UCSD-AML1 (cell line): ENCODE data around the gene COL8A1.
"Not testable (repeated sequence)": the region's sequence is repeated elsewhere in the genome, so short reads cannot be mapped to it uniquely, and the experiment has no call there.

ENCODE experiments used
- DNase-seq: peaks from one replicate; lab custom pipeline; 2025; ENCODE audit not compliant: unreplicated experiment; lab: John Stamatoyannopoulos, UW

Gene COL8A1

DNA sequence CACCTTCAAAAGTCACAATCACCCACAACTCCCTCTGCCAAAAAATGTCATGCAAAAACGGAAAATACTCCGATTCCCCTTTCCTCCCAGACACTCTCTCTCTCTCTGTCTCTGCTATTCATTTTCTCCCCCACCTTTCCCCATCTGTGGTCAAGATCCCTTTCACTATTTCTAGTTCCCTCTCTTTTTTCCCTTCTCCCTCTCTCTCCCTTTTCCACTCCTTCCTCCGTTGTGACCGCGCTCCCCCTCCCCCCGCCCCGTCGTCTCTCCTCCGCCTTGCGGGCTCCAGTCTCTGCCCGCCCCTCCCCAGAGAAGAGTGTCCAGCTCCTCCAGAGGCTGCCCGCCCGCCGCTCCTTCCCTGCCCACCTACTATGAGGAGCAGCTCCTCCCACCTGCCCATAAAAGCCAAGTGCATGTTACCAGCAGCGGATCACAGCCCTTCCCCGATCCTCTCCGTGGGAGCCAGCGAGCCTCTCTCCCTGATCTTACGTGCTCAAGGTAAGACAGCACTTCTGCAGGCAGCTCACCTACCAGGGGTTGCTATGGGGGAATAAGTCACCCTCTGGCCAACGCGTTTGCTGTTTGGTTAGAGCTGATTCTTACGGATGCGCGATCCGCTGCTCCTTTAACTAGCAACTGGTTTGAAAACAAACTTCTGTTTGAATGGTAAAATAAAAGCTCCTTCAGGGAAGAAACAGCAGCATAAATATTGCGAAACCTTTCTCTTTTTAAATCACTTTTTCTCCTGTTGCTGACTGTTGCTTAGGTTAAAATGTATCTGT lies at the start of gene COL8A1:
COL8A1 (plus strand) TSS at position 428 of the 782 bp plus-strand sequence. CDS start 152,089 bp downstream, outside the sequence.
- no peak for DNase-seq

DNA sequence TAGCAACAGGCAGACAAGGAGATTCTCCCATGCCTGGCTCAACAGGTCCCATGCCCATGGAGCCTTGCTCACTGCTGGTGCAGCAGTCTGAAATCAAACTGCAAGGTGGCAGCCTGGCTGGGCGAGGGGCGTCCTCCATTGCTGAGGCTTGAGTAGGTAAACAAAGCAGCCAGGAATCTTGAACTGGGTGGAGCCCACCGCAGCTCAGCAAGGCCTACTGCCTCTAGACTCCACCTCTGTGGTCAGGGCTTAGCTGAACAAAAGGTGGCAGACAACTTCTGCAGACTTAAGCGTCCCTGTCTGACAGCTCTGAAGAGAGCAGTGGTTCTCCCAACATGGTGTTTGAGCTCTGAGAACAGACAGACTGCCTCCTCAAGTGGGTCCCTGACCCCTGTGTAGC lies 49.2 kb upstream of the COL8A1 start:
- DNase-seq: not testable (repeated sequence)

DNA sequence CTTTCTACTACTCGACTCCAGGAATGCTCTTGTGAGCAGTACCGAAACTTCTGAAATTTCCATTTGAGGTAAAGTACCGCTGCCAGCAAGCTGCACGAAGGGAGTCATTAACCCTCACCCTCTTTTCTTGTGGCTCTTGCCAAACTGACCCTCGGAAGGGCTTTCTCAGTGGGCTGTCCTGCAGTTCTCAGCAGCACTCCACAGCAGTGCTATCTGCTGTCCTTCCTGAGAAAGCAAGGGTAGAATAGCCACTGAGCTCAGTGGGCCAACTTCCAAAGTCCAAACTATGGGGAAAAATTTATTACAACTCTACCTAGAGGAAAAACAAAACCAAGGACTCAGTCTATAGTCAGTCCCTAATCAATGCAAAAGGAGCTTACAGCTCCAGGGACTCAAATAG lies 38.5 kb upstream of the COL8A1 start:
- DNase-seq: no peak

DNA sequence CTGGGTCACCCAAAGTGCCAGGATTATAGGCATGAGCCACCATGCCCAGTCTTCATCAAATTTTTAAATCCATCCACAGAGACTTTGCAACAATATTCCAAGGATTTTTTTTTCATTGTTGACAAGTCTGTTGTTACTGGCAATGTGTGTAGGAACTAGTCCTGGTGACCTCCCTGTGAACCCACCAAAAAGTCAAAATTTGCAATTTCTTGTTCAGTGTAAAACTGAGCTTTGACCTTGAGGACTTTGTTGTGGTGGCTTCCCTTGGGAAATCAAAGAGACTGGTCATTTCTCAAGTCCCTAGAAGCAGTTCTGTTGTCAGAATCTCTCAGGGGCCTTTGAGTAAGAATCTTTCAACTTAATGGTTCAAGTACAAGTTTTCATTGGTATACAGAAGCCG lies 36.9 kb upstream of the COL8A1 start:
- DNase-seq: no peak

DNA sequence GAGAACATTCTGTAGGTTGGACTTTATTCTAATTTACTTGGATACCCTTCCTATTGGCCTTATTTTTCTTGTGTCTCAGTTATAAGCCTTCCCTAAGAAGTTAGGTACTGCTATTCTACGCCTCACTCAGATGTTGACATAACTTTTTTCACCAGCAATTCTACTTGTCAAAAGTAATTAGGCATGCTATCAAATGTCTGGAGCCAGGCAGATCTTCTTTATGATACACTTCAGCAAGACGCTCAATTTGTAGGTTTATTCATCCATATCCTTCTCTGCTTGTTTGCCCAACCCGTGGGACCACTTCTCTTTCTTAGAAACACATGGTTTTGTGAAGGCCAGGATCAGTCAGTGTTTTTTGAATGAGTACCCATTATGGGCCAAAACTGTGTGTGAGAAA lies 36.2 kb upstream of the COL8A1 start:
- DNase-seq: no peak

DNA sequence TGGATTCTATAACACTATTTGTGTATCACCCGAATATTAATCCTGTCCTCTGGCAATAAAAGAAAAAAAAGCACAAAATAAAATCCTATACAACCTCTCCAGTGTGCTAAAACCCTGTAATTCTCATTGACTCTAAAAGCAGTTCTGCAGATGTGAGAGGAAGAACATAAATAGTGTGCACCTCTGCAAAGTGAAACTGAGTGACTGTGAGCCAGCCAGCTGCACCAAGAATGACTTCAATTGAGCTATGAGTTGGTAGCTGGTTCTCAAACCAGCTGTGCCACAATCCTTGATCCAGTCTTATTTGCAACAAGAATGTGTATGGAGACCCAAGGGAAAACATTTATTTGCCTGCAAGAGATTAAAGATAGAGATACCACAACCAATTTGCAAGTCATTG lies 31.2 kb upstream of the COL8A1 start:
- no peak for DNase-seq

DNA sequence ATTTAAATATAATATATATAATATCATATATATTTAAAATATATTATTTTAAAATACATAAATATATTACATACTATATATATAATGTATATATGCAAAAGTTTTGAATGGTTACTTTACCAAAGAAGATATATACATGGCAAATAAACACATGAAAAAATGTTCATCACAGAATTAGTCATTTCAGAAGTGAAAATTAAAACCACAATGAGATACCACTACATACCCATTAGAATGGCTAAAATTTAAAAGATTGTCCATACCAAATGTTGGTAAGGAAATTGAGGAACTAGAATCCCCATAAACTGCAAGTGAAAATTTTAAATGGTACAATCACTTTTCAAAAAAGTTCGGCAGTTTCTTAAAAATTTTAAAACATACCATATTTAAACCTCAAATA lies 23.6 kb upstream of the COL8A1 start:
- no peak for DNase-seq

DNA sequence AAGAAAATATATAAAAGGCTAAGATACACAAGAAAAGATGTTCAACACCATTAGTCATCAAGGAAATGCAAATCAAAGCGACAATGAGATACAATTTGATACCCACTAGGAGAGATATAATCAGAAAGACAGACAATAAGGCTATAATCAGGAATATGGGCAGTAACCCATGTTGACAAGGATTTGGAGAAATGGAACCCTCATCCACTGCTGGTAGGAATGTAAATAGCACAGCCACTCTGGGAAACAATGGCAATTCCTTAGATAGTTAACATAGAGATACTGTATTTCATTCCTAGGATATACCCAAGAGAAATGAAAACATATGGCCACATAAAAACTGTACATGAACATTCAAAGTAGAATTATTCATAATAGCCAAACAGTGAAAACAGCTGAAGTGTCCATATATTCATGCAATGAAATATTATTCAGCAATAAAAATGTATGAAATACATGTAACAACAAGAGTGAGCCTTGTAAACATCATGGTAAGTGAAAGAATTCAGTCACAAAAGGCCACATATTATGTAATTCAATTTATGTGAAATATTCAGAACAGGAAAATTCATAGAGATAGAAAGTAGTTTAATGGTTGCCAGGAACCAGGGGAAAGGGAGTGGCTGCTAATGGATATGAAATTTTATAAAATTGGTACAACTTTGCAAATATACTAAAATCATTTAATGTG lies 18.2 kb upstream of the COL8A1 start:
- no peak for DNase-seq

DNA sequence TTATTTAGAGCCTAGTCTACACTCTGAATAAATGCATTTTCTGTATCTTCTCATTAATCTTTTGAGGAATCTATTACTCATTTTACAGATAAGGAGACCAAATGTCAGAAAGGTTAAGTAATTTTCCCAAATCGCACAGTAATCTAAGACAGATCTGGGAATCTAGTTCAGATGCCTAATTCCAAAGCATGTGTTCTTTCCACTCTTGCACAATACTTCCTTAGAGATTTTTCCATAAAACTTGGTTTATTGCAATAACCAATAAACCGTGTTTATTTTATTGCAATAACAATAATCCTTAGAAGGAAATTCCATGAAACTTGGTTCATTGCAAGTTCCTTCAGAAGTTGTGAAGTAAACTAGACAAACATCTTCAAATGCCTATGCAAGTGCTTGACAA lies 17.4 kb upstream of the COL8A1 start:
- no peak for DNase-seq

DNA sequence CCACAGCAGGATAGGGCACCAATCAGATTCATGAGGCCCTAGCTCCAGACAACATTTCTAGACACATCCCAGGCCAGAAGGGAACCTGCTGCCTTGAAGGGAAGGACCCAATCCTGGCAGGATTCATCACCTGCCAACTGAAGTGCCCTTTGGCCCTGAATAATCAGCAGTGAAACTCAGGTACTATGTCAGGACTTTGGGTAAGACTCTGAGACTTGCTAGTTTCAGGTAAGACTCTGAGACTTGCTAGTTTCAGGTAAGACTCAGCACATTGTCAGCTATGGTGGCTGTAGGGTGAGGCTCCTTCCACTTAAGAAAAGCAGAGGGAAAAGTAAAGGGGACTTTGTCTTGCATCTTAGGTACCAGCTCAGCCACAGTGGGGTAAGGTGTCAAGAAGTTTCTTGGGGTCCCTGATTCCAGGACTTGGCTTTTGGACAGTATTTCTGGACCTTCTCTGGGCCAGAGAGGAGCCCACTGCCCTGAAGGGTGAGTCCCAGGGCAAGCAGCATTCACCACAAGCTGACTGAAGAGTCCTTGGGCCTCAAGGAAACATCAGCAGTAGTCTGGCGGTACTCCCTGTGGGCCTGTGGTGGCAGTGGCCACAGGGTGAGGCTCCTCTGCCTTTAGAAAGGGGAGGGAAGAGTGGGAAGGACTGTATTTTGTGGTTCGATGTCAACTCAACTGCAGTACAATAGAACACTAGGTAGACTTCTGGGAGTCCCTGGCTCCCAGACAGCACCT lies 13.7 kb upstream of the COL8A1 start:
- peak; percentile 20 for DNase-seq

DNA sequence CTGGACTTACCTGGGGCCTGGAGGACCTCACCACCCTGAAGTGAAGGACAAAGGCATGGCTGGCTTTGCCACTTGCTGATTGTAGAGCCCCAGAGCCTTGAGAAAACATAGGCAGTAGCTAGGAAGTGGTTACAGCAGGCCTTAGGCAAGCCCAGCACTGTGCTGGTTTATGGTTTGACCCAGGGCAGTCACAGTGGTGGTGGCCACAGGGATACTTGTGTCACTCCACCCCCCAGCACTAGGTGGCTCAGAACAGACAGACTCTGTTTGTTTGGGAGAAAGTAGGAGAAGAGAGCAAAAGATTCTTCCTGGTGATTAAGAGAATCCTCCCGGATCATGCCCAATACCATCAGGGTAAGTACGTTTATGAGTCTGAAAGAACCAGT lies 13.2 kb upstream of the COL8A1 start:
- DNase-seq: peak; percentile 20

DNA sequence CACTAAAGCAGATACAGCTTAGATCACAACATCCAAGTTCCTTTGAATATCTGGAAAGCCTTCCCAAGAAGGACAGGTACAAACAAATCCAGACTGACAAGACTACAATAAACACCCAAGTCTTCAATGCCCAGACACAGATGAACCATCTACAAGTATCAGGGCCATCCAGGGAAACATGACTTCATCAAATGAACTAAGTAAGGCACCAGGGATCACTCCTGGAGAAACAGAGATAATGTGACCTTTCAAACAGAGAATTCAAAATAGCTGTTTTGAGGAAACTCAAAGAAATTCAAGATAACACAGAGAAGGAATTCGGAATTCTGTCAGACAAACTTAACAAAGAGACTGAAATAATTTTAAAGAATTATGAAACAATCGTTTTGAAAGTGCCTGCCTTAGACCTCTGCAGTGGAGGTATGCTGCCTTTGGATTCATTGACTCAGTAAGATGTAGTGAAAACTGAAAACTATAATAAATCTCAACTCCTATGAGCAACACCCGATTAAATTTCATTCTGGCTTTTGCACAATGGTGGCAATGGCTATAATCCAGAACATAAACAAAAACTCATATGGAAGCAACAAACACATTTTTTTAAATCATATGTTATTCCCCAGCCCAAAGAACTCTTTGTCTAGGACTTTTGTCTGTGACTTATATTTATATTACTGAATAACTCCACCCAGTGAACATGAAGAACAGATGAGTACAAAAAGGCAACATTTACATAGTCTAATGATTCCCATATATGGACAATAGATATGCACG lies 12.6 kb upstream of the COL8A1 start:
- no peak for DNase-seq

DNA sequence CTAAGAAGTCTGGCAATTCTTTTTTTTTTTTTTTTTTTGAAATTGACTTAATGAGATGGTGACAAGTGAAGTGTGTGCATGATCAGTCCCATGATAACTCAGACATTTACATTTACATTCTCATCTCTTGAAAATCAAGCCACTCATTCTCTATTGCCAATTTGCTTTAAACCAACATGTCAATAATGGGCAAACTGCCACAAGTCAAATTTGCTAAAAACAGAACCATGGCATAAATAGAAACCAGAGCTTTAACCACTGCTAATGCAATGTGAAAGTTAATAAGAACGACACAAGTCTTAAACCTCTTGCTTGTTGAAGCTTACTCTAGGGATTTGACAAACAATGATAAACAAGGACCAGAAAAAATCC lies 12.0 kb upstream of the COL8A1 start:
- DNase-seq: no peak

DNA sequence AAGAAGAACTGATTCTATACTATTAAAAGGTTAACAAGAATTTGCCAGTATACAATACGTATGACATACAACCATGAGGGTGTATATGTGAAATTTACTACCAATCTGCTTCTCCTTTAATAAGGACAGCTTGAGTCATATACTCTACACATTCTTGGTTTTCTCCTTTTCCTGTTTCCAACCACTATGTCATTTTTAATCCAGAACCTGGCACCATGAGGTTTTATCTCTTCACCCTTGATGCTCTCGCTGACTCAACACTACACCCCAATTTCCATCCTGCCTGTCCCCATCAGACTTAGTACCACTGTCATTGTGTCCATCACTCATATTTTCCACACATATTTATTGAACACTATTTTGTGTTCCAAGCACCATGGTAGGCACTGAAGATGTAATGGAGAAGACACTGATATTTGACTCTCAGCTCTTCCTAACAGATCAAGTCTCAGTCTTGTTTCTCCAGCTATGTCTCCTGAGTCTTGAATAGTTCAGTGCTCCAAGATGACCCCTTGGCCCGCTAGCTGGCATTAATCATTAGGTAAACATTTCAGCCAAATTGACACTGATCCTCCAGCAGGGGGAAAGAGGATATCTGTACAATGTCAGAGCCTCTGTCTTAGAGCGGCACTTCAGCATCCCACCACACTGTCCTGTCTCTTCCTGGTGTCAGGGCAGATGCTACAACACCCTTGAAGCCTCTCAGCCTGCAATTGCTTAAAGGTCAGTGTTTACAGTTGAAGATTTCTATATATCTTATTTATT lies 11.2 kb upstream of the COL8A1 start:
- DNase-seq: no peak

DNA sequence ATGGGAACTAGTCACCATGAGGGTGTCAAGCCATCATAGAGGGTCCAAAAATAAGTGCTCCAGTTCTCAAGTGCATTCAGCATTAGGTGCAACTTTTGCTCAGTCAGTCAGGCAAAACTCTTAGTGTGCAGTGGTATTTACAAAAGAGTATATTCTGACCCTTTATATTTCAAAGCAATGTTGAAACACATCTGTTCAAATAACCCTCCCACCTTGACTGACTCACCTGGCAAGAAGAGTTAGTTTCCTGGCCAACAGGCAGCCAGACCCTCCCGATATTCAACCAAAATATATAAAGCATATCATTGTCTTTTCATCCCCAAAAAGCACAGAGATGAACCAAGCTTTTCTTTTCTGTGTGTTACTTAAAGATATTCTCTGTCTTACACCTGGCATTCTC lies 7.6 kb upstream of the COL8A1 start:
- no peak for DNase-seq

DNA sequence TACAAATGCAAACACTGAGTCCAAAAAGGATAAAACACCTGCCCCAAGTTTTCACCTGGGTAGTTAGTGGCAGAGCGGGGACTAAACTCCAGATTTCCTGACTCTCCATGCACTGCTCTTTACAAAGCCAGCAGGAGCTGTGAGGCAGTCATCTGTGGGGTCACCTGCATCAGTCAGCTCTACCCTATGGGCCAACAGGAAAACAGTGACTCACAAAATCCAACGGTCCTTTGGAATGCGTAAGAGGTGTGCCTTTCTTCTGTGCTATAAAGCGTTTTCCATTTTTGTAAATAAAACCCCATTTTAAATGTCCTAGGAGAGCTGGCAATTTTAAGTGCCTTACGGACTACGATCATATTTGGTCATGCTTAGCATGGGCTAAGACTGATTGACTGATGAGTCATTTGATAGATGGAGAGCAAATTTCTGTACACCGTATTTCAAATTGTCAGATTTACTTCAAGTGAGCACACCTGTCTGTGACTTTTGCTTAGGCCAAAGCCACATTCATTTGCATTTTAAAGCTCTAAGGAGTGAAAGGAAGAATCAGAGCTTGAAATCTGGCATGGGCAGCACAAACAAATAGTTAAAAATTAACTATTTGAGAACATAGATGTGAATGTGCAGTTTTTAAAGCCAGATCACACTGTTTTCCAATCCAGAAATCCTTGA lies 4.4 kb upstream of the COL8A1 start:
- no peak for DNase-seq

DNA sequence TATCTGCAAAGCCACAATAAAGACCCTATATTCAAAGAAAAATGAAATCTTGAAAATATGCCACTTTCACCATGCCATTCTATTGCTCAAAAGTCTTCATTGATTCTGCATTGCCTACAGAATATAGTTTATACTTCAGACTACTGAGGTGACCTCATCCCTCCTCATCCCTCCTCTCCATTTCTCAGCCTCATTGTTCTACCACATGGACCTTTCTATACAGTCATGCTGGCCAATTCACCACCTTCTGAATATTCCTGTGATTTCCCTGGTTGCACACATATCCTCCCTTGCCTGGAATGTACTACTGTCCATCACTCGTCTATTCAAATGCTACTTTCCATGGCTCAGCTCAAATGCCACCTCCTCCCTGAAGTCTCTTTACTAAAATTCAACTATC lies 3.5 kb upstream of the COL8A1 start:
- DNase-seq: no peak

DNA sequence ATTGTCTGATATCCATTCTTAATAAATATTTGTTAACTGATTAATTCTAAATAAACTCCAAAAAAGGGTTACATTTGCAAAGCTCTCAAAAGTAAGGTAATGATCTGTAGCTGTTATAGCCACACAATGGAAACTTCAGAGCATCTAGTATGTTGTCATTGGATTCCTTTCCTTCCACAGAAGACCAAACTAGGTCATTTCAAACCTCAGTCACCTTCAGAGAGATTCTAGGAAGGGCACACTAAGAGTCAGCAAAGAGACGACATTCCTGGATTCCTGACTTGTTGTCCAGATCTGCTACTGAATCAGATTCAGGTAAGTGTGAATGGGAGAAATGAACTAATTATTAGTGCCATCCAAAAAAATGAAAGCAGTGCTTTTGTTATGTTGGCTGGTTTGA lies 3.0 kb upstream of the COL8A1 start:
- no peak for DNase-seq

DNA sequence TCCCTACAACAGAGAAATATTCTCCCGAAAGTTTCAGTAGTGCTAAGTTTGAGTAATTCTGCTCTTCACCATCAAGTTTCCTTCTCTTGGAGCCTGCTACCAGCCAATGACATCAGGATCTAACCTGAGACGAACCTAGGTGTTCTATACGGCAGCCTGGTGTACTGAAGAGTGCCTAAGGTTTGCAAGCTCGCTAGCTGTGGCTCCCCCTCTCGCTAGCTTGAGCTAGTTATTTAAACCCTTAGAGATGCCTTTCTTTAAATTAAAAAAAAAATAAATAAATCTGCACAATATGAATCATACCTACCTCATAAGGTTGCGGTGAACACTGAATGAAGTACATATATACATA lies 1.4 kb upstream of the COL8A1 start:
- DNase-seq: no peak
